ENCODE measurements around the gene RAB11A. TPM values are rescaled to one million over a fixed set of nuclear protein-coding genes. Genes with fewer than 3 reads are reported as not detected.
A peak's percentile ranks its signal among the peaks of the same experiment; 100 is the strongest.
"Not testable (repeated sequence)": the region's sequence is repeated elsewhere in the genome, so short reads cannot be mapped to it uniquely, and the experiment has no call there.

Gene RAB11A
- total and polyA plus RNA-seq, 5 donors = 136 to 180 (median 155) TPM

- WGBS = 75% methylated on average over 9 of the region's 9 CpGs
- intact Hi-C loops (cut with DNase I) = no loop called here
- H3K4me1 ChIP-seq (ENCODE audit: control insufficient read depth, insufficient read depth, low read length) = no peaks in the 10 kb centered on the region
- no peak overlapping the region for H3K4me3 ChIP-seq (ENCODE audit: low read length)
- no peaks in the 10 kb centered on the region for H3K9me3 ChIP-seq (ENCODE audit: control insufficient read depth, low read length)
- ATAC-seq = no peak
- H3K27me3 ChIP-seq (ENCODE audit: control insufficient read depth, insufficient read depth) = no peaks in the 10 kb centered on the region
- H3K27ac ChIP-seq (ENCODE audit: low read length) = no peak overlapping the region
- DNase-seq = no peak
Measured at GRCh38 chr15:65845826-65846519, 23.3 kb upstream of the RAB11A start.

- Histone ChIP-seq H3K4me1 (ENCODE audit: control insufficient read depth, insufficient read depth, low read length) (no peaks in the 10 kb centered on the region), H3K27me3 (ENCODE audit: control insufficient read depth, insufficient read depth) (no peaks in the 10 kb centered on the region), H3K4me3 (ENCODE audit: low read length) (no peak overlapping the region), H3K27ac (ENCODE audit: low read length) (no peak overlapping the region), H3K9me3 (ENCODE audit: control insufficient read depth, low read length) (no peaks in the 10 kb centered on the region)
- intact Hi-C loops (cut with DNase I) = no loop called here
- DNase-seq = no peak
- ATAC-seq = no peak
Measured at GRCh38 chr15:65847989-65848388, 21.3 kb upstream of the RAB11A start.

GRCh38 chr15:65851981-65852380 is 17.3 kb upstream of the RAB11A start:
- no peak overlapping the region for H3K27ac ChIP-seq (ENCODE audit: low read length)
- ATAC-seq (no peak), DNase-seq (no peak)
- WGBS = 92% methylated on average over 5 of the region's 5 CpGs
- intact Hi-C loops (cut with DNase I) = loop anchor here in 1 of 4 donors (10.0 kb wide), 1 partner anchor 217 kb away; no protein-coding TSS in a partner anchor
- no peaks in the 10 kb centered on the region for H3K9me3 ChIP-seq (ENCODE audit: control insufficient read depth, low read length)
- H3K27me3 ChIP-seq (ENCODE audit: control insufficient read depth, insufficient read depth) = no peaks in the 10 kb centered on the region
- no peak overlapping the region for H3K4me3 ChIP-seq (ENCODE audit: low read length)
- H3K4me1 ChIP-seq (ENCODE audit: control insufficient read depth, insufficient read depth, low read length) = no peaks in the 10 kb centered on the region

- intact Hi-C loops (cut with DNase I) = loop anchor here in 1 of 4 donors (10.0 kb wide), 1 partner anchor 222 kb away; no protein-coding TSS in a partner anchor
- 68% methylated on average over 12 of the region's 12 CpGs for WGBS
- H3K4me3 ChIP-seq (ENCODE audit: low read length) = no peak overlapping the region
- no peaks in the 10 kb centered on the region for H3K4me1 ChIP-seq (ENCODE audit: control insufficient read depth, insufficient read depth, low read length)
- ATAC-seq = peak; percentile 48 to 61
- peak; percentile 58 to 84 (median 79) for DNase-seq
- H3K27me3 ChIP-seq (ENCODE audit: control insufficient read depth, insufficient read depth) = no peaks in the 10 kb centered on the region
- no peak overlapping the region for H3K27ac ChIP-seq (ENCODE audit: low read length)
- H3K9me3 ChIP-seq (ENCODE audit: control insufficient read depth, low read length) = no peaks in the 10 kb centered on the region
Measured at GRCh38 chr15:65856821-65857455, 12.4 kb upstream of the RAB11A start.

GRCh38 chr15:65857718-65858402 is 11.4 kb upstream of the RAB11A start:
- DNase-seq (no peak), ATAC-seq (no peak)
- no peak overlapping the region for H3K27ac ChIP-seq (ENCODE audit: low read length)
- no peaks in the 10 kb centered on the region for H3K27me3 ChIP-seq (ENCODE audit: control insufficient read depth, insufficient read depth)
- H3K4me1 ChIP-seq (ENCODE audit: control insufficient read depth, insufficient read depth, low read length) = no peaks in the 10 kb centered on the region
- H3K9me3 ChIP-seq (ENCODE audit: control insufficient read depth, low read length) = no peaks in the 10 kb centered on the region
- intact Hi-C loops (cut with DNase I) = loop anchor here in 1 of 4 donors (10.0 kb wide), 1 partner anchor 223 kb away; no protein-coding TSS in a partner anchor
- H3K4me3 ChIP-seq (ENCODE audit: low read length) = no peak overlapping the region
- WGBS = 71% methylated on average over 5 of the region's 5 CpGs

GRCh38 chr15:65862682-65863081 is 6.6 kb upstream of the RAB11A start:
- Histone ChIP-seq H3K4me3 (ENCODE audit: low read length) (no peak overlapping the region), H3K4me1 (ENCODE audit: control insufficient read depth, insufficient read depth, low read length) (no peaks in the 10 kb centered on the region), H3K27me3 (ENCODE audit: control insufficient read depth, insufficient read depth) (no peaks in the 10 kb centered on the region), H3K27ac (ENCODE audit: low read length) (no peak overlapping the region), H3K9me3 (ENCODE audit: control insufficient read depth, low read length) (no peaks in the 10 kb centered on the region)
- ATAC-seq = peak in 1 of 2 donors; percentile 88
- intact Hi-C loops (cut with DNase I) = loop anchor here in 1 of 4 donors (10.0 kb wide), 1 partner anchor 68 kb away; the partner anchor contains the start of gene DENND4A
- DNase-seq = peak in 1 of 3 donors; percentile 20
- 4% methylated on average over 1 of the region's 1 CpG for WGBS

- Histone ChIP-seq H3K9me3 (ENCODE audit: control insufficient read depth, low read length) (no peaks in the 10 kb centered on the region), H3K4me1 (ENCODE audit: control insufficient read depth, insufficient read depth, low read length) (no peaks in the 10 kb centered on the region), H3K27ac (ENCODE audit: low read length) (no peak overlapping the region), H3K4me3 (ENCODE audit: low read length) (no peak overlapping the region), H3K27me3 (ENCODE audit: control insufficient read depth, insufficient read depth) (no peaks in the 10 kb centered on the region)
- DNase-seq (no peak), ATAC-seq (no peak)
- 94% methylated on average over 6 of the region's 6 CpGs for WGBS
- intact Hi-C loops (cut with DNase I) = loop anchor here in 1 of 4 donors (10.0 kb wide), 1 partner anchor 68 kb away; the partner anchor contains the start of gene DENND4A
Measured at GRCh38 chr15:65863106-65863505, 6.2 kb upstream of the RAB11A start.

- Histone ChIP-seq H3K27ac (ENCODE audit: low read length) (no peak overlapping the region), H3K4me1 (ENCODE audit: control insufficient read depth, insufficient read depth, low read length) (no peaks in the 10 kb centered on the region), H3K27me3 (ENCODE audit: control insufficient read depth, insufficient read depth) (no peaks in the 10 kb centered on the region), H3K9me3 (ENCODE audit: control insufficient read depth, low read length) (no peaks in the 10 kb centered on the region), H3K4me3 (ENCODE audit: low read length) (no peak overlapping the region)
- WGBS = 89% methylated on average over 3 of the region's 3 CpGs
- intact Hi-C loops (cut with DNase I) = loop anchor here in 1 of 4 donors (10.0 kb wide), 1 partner anchor 72 kb away; the partner anchor contains the start of gene DENND4A
- DNase-seq = no peak
- no peak for ATAC-seq
Measured at GRCh38 chr15:65867244-65867643, 2.0 kb upstream of the RAB11A start.

GRCh38 chr15:65867933-65868332 is 1.4 kb upstream of the RAB11A start:
- intact Hi-C loops (cut with DNase I) = loop anchor here in 1 of 4 donors (10.0 kb wide), 1 partner anchor 73 kb away; the partner anchor contains the start of gene DENND4A
- not testable (repeated sequence) for ATAC-seq
- WGBS = 95% methylated on average over 6 of the region's 6 CpGs

GRCh38 chr15:65868546-65869125 is 655 bp upstream of the RAB11A start:
- Histone ChIP-seq H3K4me3 (ENCODE audit: low read length) (peak overlapping the region; percentile 79), H3K27ac (ENCODE audit: low read length) (no peak overlapping the region), H3K27me3 (ENCODE audit: control insufficient read depth, insufficient read depth) (no peaks in the 10 kb centered on the region), H3K9me3 (ENCODE audit: control insufficient read depth, low read length) (no peaks in the 10 kb centered on the region), H3K4me1 (ENCODE audit: control insufficient read depth, insufficient read depth, low read length) (no peaks in the 10 kb centered on the region)
- intact Hi-C loops (cut with DNase I) = loop anchor here in 1 of 4 donors (10.0 kb wide), 1 partner anchor 74 kb away; the partner anchor contains the start of gene DENND4A
- ATAC-seq (no peak), DNase-seq (no peak)
- WGBS = 66% methylated on average over 11 of the region's 11 CpGs

More at GRCh38 chr15:65867933-65868332, 1.4 kb upstream of the RAB11A start:
- H3K4me1 ChIP-seq (ENCODE audit: control insufficient read depth, insufficient read depth, low read length); H3K27me3 ChIP-seq (ENCODE audit: control insufficient read depth, insufficient read depth); H3K27ac ChIP-seq (ENCODE audit: low read length); H3K9me3 ChIP-seq (ENCODE audit: control insufficient read depth, low read length); H3K4me3 ChIP-seq (ENCODE audit: low read length); DNase-seq: not testable (repeated sequence)

All from right cardiac atrium (tissue), 5 donors.